ENCODE data around the gene MESP2. TPM values are rescaled to one million over a fixed set of nuclear protein-coding genes. Genes with fewer than 3 reads are reported as not detected.

The MESP2 gene
- total and polyA plus RNA-seq, 2 of the 13 experiments (the other 11 are each of a cell fraction or from before 2014, with no cell fraction given): not detected

DNA sequence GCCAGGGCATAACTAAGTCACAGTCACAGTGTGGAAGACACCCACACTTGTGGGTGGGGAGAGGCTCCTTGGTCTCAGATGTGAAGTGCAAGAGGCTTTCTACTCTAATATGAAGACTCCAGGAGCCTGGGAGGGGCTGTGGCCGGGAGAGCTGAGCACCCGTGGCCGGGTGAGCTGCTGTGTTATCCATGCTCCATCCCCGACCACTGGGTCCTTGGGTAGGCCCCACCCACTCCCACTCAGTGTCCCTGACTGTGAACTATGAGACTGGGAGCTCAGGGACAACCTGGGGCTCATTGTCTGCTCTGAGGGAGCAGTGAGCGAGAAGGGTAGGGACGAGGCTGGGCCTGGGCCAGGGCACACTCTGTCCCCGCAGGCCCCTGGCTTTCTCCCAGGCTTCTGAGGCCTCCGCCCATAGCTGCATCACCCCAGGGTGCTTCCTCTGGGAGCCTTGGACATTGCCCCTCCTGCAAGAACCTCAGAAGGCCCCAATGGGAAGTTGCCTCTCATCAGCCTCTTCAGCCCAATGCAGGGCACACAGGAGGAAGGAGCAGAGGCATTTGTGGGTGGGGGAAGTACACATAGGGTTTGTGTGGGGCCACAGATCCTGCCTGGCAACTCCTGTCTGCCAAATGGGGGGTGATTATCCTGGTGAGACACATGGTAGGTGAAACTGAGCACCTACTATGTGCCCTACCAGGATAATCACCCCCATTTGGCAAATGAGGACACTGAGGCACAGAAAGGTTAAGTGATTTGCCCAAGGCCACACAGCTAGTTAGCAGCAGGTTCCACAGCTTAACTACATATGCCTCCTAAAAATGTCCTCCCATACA lies 36.1 kb downstream of the MESP2 start (continued):
- TF ChIP-seq SOX5 (CRISPR knock-in tag; IDR thresholded peaks at IDR 0.05; ENCODE audit: borderline replicate concordance) (peak; percentile 38; the same call in 1 of the 2 replicates), SP4 (CRISPR knock-in tag; IDR thresholded peaks at IDR 0.05) (no peak), YEATS4 (CRISPR knock-in tag; IDR thresholded peaks at IDR 0.05; ENCODE audit: borderline replicate concordance) (no peak), KDM6A (CRISPR knock-in tag; IDR thresholded peaks at IDR 0.05; ENCODE audit: low read depth) (peak; percentile 54; the same call in 1 of the 2 replicates), TAF15 (IDR thresholded peaks at IDR 0.05; ENCODE audit: low read depth, low read length, poor library complexity, severe bottlenecking) (no peak), AHR (CRISPR knock-in tag; IDR thresholded peaks at IDR 0.05) (no peak), ATF6 (CRISPR knock-in tag; conservative IDR thresholded peaks at IDR 0.05) (no peak), ZNF770 (CRISPR knock-in tag; IDR thresholded peaks at IDR 0.05) (no peak), ZNF850 (CRISPR knock-in tag; conservative IDR thresholded peaks at IDR 0.05) (no peak), BRCA1 (CRISPR knock-in tag; IDR thresholded peaks at IDR 0.05) (no peak), LCORL (IDR thresholded peaks at IDR 0.05) (no peak), LCORL (CRISPR knock-in tag; IDR thresholded peaks at IDR 0.05) (peak; percentile 64; the same call in 1 of the 2 replicates), ZNF280B (CRISPR knock-in tag; IDR thresholded peaks at IDR 0.05; ENCODE audit: borderline replicate concordance) (peak; percentile 67; the same call in 1 of the 2 replicates), GFI1 (CRISPR knock-in tag; IDR thresholded peaks at IDR 0.05; ENCODE audit: borderline replicate concordance) (no peak), UBTF (CRISPR knock-in tag; IDR thresholded peaks at IDR 0.05) (peak; percentile 94)
- TF ChIP-seq, protein P1, sequence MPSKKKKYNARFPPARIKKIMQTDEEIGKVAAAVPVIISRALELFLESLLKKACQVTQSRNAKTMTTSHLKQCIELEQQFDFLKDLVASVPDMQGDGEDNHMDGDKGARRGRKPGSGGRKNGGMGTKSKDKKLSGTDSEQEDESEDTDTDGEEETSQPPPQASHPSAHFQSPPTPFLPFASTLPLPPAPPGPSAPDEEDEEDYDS (CRISPR knock-in tag; IDR thresholded peaks at IDR 0.05): peak; percentile 26; the same call in 1 of the 2 replicates
- TF ChIP-seq, protein P2, sequence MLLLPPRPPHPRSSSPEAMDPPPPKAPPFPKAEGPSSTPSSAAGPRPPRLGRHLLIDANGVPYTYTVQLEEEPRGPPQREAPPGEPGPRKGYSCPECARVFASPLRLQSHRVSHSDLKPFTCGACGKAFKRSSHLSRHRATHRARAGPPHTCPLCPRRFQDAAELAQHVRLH (CRISPR knock-in tag; IDR thresholded peaks at IDR 0.05; ENCODE audit: borderline replicate concordance, low read depth): peak; percentile 34; the same call in 1 of the 2 replicates
- TF ChIP-seq, protein P3, sequence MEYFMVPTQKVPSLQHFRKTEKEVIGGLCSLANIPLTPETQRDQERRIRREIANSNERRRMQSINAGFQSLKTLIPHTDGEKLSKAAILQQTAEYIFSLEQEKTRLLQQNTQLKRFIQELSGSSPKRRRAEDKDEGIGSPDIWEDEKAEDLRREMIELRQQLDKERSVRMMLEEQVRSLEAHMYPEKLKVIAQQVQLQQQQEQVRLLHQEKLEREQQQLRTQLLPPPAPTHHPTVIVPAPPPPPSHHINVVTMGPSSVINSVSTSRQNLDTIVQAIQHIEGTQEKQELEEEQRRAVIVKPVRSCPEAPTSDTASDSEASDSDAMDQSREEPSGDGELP (IDR thresholded peaks at IDR 0.05; ENCODE audit: borderline replicate concordance, low read depth): peak; percentile 13; the same call in 1 of the 2 replicates
